Fibroblast of skin of left biceps (primary cell): Measurements from ENCODE around the gene MRLN.
"Not testable (repeated sequence)": the region's sequence is repeated elsewhere in the genome, so short reads cannot be mapped to it uniquely, and the experiment has no call there.

ENCODE experiments used
- DNase-seq, 2 experiments: peaks; one replicate each; pipeline ENCODE4 v3.0.0-alpha.2; 2013; ENCODE audit warnings: low read depth in 2 of 2

The MRLN gene

DNA sequence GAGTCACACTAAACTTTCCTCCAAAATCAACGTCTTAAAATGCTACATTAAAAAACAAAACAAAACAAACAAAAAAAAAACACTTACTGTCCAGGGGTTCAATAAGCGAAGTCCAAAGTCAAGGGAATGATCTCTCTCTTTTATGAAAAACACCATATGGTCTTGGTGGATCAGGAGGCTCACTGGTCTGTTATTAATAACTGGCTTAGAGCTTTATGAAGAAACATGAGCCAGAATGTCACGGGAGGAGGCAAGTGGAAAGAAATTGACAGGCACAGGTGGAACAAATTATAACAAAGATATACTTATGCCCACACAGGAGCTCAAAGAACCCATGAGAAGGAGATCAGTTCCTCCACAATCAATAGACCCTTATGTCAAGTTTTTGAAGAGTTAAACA is at the start of gene MRLN:
TSS of gene MRLN (minus strand) at position 189 of the 400 bp plus-strand sequence.
- no peak for DNase-seq

DNA sequence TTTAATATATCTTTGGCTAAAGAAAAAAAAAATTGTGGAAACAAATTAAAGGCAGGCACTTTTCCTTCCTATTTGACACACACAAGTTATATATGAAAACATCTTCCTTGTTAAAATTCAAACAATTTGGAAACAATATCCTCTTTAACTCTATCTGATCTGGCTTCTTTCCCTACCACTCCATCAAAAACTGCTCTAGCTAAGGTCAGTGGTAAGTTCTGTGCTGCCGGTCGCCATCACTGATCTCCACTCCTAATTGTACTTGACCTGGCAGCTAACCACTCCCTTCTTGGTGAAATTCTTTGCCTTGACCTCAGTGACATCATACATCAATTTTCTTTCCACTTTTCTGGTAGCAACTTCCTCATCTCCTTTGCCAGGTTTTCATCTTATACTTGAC is 47.9 kb upstream of the MRLN start:
- DNase-seq, result no peak

DNA sequence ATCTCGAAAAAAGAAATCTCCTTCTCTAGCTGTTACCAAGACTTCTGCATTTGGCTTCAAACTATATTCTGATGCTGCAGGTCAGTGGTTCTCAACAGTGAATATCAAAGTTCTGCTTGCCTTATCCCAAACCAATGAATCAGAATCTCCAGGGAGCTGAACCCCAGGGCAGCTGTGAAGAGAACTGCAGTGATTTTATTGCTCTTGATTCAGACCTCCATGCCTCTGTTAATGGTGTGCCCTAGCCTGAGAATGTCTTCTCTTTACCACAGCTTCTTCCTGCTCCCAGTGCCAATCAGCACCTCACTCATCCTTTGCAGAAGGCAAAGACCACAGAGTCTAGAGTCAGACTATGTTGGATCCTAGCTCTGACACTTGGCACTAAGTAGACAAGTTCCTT is 46.2 kb upstream of the MRLN start:
- no peak for DNase-seq

DNA sequence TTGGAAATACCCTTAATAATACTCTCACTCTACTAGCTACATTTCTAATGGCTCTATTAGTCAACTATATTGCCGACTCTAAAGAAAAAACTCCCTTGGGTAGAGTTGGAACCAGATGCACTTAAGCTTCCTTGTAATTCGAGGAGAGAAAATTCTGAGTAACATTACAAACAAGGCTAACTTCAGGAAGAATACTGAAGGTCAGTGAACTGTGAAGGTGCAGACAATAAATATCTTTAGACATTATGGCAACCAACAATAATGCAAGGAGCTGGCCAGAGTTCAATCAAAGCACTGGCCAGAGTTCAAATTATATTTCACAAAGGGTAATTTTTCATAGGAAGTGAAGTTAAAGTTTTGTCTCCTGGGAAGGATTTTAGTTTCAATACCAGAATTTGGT is 40.7 kb upstream of the MRLN start:
- no peak for DNase-seq

DNA sequence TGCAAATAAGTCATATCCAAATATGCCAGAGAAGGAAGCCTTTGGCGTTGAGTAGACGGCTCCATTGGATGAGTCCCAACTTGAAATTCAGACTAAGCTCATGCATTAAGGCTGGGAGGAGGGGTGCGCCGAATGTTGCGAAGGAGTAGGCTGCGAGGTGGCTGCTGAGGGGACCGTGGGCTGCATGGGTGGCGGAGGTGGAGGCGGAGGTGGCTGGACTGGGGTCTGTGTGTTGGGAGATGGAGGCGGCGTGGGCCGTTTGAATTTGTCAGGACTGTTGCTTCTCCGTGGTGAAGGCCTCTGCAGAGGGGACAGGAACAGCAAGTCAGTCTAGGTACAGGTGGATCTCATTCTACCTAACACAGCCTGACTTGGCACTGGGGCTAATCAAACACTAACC is 39.6 kb upstream of the MRLN start:
- DNase-seq, result no peak

DNA sequence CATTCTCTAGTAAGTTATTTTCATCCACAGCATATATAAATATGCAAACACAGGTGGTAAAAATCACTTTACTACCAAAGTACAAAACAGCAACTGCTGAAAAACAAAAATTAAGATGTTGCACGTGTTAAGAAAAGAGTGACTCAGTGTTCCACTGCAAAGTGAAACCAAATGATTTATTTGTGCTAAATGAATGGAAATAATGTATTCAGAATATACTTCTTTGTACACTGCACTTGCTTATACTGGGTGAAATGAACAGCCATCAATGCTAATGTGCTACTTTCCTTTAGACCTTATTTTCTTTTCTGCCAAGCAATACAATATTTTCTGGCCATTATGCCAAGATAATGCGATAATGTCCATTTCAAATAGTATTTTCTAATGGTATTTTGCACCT is 38.3 kb upstream of the MRLN start:
- DNase-seq, result no peak

DNA sequence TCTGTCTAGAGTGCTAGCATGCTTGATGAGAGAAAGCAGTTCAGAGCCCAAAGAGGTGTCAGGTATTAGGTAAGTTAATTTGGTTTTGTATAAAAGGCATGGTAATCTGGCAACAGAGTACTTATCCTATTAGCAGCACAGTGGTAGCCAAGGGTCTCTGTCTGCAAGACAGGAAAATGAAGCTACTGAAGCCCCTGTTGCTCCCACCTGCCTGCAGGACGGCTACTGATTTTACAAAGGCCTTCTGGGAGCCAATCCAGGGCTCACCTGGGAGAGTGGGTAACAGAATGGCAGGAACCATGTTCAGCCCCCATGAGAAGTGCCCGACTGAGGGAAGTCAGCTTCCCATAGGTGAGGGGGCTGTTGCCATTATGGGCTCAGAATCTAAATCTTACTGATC is 36.8 kb upstream of the MRLN start:
- DNase-seq, result not testable (repeated sequence)

DNA sequence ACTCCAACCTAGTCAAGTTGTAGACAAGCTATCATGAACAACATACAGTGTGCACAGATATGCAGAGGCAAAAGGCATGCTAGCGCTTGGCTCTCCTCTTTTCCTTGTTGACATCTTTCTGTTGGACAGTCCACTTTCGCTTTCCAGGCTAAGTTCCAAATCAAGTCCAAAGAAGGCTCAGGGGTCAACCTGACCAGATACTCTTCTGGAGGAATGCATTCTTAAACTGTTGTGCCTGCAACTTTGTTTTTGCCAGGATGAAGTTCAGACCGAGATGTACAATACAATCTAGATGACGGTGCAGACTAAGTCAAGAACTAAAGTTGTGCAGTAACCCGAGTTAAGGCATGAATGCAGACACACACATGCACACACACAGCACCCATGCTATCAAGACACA is 35.7 kb upstream of the MRLN start:
- DNase-seq, result not testable (repeated sequence)

DNA sequence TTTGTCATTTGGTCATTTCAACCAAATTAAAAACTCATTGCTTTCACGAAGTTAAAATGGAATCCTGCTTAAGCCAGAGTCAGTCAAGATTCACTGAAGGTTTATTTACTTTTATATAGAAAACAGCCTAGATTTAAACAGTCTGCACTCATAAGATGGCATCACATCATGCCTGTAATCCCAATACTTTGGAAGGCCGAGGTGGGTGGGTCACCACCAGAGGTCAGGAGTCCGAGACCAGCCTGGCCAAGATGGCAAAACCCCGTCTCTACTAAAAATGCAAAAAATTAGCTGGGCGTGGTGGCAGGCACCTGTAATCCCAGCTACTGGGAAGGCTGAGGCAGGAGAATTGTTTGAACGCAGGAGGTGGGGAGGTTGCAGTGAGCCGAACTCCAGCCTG is 33.8 kb upstream of the MRLN start:
- not testable (repeated sequence) for DNase-seq

DNA sequence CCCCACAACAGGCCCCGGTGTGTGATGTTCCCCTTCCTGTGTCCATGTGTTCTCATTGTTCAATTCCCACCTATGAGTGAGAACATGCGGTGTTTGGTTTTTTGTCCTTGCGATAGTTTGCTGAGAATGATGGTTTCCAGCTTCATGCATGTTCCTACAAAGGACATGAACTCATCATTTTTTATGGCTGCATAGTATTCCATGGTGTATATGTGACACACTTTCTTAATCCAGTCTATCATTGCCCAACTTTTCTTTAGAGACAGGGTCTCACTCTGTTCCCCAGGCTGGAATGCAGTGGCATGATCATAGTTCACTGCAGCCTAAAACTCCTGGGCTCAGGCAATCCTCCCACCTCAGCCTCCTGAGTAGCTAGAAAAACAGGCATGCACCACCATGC is 32.2 kb upstream of the MRLN start:
- DNase-seq, result not testable (repeated sequence)

DNA sequence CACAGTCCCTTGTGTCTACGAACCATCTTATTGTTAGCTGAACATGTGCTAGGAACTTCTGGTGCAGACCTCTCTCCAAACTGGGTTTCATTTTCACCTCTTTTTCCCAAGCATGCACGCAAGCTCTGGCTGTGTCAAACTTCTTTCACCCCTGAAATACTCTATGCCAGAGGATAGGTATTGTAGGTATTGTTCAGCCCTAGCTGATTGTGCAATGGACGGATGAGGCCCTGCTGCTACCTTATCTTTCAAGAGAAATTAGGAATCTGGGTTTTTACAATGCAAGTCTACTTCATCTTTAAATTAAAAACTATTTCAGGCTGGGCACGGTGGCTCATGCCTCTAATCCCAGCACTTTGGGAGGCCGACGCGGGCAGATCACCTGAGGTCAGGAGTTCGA is 28.3 kb upstream of the MRLN start:
- DNase-seq, result no peak

DNA sequence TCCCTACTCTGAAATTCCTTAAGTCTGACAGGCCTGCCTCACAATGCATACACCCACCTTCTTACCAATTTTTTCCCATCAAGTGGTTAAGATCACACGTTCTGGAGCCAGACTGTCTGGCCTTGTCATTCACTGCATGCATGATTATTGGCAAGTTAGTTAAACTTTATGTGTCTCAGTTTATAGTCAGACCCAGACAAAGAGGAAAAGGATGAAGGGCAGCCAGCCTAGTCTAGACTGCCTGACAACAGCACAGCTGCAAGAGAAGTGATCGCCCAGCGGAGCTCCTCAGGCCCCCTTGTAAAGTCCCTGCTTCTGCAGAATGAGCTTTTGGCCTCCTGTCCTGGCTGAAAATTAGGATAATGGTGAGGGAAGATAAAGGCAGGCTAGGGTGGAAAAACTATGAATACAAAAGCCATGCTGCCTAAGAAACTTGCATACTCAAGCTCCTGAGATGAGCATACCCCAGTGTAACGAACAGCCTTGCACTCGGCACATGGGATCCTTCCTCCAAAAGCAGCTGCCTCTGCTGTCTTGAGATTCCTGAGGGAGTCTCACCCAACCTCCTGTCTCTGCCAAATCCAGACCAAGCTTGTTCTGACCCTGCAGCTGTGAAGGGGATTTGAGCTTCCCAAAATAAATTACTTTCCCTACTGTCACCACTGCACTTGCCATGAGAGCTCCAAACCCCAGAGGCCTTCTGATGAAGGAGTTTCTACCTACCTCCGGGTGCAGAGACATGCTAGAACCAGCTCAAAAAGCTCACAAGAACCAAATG is 26.7 kb upstream of the MRLN start:
- DNase-seq, result no peak

DNA sequence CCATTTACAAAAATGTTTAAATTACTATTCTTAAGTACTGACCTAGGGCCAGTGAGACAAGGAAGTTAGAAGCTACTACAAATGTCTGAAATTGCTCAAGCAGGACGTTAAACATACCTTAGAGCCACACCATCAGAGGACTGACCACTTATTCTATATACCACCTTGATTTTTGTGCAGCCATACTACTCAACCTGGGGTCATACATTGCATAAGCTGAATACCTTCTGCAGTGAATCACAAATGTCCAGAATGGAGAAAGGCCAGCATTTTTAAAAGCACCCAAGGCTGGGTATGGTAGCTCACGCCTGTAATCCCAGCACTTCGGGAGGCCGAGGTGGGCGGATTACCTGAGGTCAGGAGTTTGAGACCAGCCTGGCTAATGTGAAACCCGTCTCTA is 21.2 kb upstream of the MRLN start:
- DNase-seq, result no peak

DNA sequence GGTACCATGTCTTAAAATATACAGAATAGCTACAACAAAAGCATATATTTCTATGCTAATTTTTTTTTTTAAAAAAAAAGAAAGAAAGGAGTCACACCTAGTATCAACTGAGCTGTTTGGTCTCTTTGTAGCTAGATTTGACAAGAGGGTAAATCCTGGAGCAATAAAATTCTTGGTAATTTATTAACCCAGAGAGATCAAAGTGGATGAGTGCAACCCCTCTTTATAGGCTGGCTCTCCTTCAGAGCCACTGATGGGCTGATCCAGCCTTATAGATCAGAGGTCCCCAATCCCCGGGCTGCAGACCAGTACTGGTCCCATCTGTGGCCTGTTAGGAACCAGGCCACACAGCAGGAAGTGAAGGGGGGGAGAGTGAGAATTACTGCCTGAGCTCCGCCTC is 19.8 kb upstream of the MRLN start:
- DNase-seq, result no peak

DNA sequence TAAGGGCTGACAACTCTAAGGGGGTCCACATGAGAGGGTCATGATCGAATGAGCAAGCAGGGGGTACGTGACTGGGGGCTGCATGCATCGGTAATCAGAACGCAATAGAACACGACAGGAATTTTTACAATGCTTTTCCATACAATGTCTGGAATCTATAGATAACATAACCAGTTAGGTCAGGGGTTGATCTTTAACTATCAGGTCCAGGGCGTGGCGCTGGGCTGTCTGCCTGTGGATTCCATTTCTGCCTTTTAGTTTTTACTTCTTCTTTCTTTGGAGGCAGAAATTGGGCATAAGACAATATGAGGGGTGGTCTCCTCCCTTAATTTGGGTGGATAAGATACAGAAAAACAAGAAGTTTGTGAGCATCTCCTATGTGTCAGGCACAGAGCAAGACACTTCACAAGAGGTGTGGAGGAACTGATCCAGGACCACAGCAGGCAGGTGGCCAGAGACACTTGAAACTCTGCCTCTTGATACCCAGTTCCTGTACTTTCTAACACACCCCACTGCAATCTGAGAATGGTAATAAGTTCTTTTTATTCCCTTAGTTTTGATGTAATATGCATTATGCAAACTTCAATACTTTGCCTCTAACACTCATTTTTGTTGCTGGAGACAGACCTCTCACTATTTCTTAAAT is 18.0 kb upstream of the MRLN start:
- no peak for DNase-seq

DNA sequence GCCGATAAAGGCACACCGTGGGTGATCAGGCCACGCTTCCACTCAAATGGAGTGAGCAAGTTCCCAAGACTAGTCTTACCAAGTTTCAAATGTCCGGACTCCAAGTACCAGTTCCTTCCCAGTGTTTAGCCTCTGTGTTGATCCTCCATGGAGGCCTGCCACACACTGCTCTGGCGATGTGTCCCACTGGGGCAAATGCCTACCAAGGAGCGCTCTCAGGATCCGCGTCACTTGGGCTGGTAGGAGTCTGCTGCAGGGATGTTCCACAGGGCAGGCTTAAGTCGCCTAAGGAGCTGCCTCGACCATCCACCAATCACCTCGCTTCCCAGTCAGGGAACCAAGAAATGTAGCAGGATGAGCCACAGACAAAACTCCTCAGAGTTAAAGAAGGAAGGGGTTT is 17.4 kb upstream of the MRLN start:
- no peak for DNase-seq

DNA sequence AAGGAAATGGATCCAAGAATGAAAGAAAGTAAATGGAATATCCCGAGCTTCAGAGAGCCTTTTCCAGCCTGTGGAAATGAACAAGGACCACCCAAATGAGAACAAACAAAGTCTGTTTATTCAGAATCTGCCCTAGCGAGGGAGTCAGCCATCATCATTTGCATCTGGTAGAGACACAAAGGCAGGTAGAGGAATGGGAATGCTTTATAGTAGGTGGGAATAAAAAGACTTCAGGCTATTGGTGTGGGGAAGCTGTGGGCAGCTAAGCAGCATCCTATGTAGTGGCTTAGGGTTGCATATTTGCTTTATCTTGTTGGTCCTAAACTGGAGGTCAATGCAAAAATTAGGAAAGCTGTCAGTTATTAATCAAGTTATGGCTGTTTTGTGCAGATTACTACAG is 9.2 kb upstream of the MRLN start:
- DNase-seq, result no peak

DNA sequence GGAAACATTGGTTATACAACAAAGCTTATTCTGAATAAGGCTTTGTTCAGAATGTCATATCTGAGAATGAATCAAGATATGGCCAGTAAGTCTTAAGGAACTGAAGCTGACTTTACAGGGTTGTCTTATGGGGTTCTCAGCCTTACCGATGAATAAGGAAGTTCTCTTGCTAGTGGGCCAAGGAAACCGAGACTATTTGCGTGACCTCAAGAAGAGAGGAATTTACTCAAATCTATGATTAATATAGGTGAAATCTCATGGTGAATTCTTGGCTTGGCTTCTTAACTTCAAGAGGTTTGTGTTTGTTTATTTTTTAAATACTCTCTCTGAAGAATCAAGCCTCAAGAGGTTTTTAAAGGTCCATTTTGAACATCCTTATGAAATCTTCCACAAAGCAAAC is 4.7 kb upstream of the MRLN start:
- DNase-seq, result no peak

DNA sequence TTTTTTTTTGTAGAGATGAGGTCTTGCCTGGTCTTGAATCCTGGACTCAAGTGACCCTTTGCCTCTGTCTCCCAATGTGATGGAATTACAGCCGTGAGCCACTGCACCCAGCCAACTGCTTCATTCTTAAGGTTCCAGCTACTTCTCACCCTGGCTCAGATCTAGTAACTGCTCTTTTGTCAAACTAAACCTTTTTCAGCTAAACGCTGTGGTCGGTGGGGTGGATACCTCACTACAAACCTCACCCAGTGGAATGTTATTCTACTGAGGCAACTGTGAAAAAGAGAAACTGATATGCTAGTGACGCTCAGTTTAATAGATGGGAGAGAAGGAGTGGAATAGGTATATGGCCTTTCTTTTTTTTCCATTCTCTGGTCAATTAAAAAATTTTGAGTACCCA is 1.7 kb upstream of the MRLN start:
- no peak for DNase-seq

DNA sequence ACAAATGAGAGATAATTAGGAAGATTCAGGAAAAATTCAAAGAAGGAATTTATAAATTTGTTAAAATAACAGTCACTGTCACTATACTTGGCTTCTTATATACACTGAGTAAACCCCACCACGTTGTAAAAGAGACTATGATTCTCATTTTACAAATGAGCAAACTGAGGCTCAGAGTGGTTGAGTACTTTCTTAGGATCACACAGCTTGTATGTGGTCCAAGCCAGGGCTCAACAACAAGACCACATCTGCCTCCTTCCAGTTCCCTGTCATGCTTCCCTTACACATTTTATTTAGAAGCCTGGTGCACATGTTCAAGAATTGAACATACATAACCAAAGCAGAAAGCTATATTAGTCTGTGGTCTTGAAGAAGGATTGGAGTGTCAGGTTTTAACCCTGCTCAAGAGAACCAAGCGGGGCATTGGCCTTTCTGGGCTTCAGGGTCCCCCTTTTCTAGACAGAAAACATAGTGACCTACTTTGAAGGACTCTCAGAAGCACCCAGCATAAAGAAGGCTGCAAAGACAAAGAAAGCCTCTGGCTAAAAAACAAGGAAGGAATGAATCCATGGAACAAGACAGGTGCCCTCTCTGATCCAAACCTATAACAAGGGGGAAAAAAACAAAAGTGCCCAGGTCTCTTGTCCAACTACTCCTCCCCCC is 846 bp downstream of the MRLN start:
- no peak for DNase-seq

DNA sequence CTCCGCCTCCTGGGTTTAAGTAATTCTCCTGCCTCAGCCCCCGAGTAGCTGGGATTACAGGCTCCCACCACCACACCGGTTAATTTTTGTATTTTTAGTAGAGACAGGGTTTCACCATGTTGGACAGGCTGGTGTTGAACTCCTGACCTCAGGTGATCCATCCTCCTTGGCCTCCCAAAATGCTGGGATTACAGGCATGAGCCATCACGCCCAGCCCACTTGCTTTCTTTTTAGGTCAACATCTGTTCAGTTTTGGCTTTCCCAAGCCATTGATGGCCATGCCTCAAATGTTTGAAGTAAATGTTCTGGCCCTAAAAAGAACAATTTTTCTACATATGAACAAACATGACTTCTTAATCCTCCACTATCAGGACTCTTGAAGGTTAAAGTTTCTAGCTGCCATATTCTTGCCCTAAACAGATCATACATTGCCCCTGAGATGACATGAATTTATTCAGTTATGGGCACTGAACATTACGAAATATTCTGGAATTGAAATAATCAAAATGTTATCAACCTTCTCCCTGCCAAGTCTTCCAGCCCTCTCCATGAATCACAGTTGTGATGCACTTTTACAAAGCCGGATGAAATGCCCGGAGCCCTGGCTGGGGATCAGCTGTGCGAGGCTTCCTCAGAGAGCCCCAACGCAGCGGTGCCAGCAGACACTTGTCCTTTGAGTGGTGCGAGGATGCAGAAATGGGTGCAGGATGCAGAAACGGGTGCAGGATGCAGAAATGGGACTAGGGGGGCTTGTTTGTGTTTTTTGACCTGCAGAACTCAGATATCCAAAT is 2.9 kb downstream of the MRLN start:
- DNase-seq, result no peak

DNA sequence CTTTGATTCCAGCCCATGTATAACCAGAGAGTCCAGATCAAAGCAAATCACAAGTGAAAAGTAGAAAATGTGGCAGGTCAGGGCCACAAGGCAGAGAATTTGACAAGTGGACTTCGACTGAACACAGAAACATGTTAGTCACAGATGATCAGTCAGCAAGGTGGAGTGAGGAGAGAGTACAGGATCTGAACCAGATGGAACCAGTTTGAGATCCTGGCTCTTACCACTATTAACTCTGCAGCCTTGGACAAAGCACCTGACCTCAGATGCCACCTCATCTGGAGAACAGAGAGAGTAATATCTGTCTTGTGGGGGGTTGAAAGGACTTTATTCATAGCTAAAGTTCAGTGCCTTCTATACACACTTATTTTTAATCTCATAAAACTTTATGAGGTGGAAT is 4.4 kb downstream of the MRLN start:
- no peak for DNase-seq
